ENCODE measurements around the gene EFCAB9.

DNA sequence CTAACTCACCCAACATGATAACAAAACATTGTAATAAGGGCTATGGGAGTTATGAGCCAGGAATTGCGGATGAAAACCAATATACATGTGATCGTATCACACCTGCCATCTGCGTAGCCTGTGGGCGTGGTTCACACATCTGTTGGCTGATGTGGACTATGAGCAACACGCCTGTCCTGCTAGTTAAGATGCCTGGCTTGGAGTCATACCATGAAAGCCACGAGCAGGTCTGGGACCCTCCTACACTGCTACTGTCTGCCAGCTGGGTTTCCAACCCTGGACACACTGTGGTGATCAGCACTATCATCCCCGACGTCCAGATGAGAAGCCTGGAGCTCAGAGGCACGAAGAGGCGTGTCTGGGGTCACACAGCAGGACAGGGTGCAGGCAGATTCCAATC, 46.1 kb upstream of the EFCAB9 start:
- no peak for TF ChIP-seq TAF1 (IDR thresholded peaks at IDR 0.05; ENCODE audit: borderline replicate concordance, low read depth, low read length)
- no peak for TF ChIP-seq POLR2A (IDR thresholded peaks at IDR 0.05; ENCODE audit: low read depth, low read length)
- TF ChIP-seq POLR2AphosphoS5 (IDR thresholded peaks at IDR 0.05; ENCODE audit: low read depth, low read length) = no peak
